GM18870 (cell line): ENCODE results near the gene TMEM213.
"Not testable (repeated sequence)": the region's sequence is repeated elsewhere in the genome, so short reads cannot be mapped to it uniquely, and the experiment has no call there.

Experiments
- ATAC-seq: cut with Tn5 transposase; IDR thresholded peaks from one replicate; pipeline ENCODE4 v1.9.1; 2021; ENCODE audit warnings: moderate library complexity; ENCODE audit not compliant: unreplicated experiment

Gene TMEM213

GRCh38 chr7:138796038-138796615 lies 1.7 kb upstream of the TMEM213 start:
- ATAC-seq, result no peak

GRCh38 chr7:138797046-138797445 lies 748 bp upstream of the TMEM213 start:
- ATAC-seq, result not testable (repeated sequence)

GRCh38 chr7:138798836-138799235 lies 1.0 kb downstream of the TMEM213 start:
- no peak for ATAC-seq

- no peak for ATAC-seq
Observed at GRCh38 chr7:138799336-138800000, 1.7 kb downstream of the TMEM213 start.

- ATAC-seq, result no peak
Observed at GRCh38 chr7:138801256-138801655, 3.5 kb downstream of the TMEM213 start.

GRCh38 chr7:138802706-138803105 lies 4.9 kb downstream of the TMEM213 start:
- ATAC-seq, result no peak

GRCh38 chr7:138804618-138805017 lies 6.8 kb downstream of the TMEM213 start:
- no peak for ATAC-seq

GRCh38 chr7:138809346-138809745 lies 11.6 kb downstream of the TMEM213 start:
- no peak for ATAC-seq

GRCh38 chr7:138811327-138811726 lies 13.5 kb downstream of the TMEM213 start:
- ATAC-seq, result not testable (repeated sequence)

- no peak for ATAC-seq
Observed at GRCh38 chr7:138813945-138814344, 16.2 kb downstream of the TMEM213 start.

GRCh38 chr7:138814816-138815332 lies 17.1 kb downstream of the TMEM213 start:
- ATAC-seq, result no peak

GRCh38 chr7:138816650-138817049 lies 18.9 kb downstream of the TMEM213 start:
- no peak for ATAC-seq

GRCh38 chr7:138819625-138820024 lies 21.8 kb downstream of the TMEM213 start:
- no peak for ATAC-seq

- no peak for ATAC-seq
Observed at GRCh38 chr7:138821912-138822311, 24.1 kb downstream of the TMEM213 start.

GRCh38 chr7:138822867-138823535 lies 25.2 kb downstream of the TMEM213 start:
- no peak for ATAC-seq

- ATAC-seq, result no peak
Observed at GRCh38 chr7:138825049-138825721, 27.4 kb downstream of the TMEM213 start.

- ATAC-seq, result no peak
Observed at GRCh38 chr7:138828302-138828701, 30.5 kb downstream of the TMEM213 start.

GRCh38 chr7:138829335-138829734 lies 31.5 kb downstream of the TMEM213 start:
- ATAC-seq, result no peak

GRCh38 chr7:138832966-138833365 lies 35.2 kb downstream of the TMEM213 start:
- ATAC-seq, result no peak

GRCh38 chr7:138833596-138833995 lies 35.8 kb downstream of the TMEM213 start:
- no peak for ATAC-seq

- no peak for ATAC-seq
Observed at GRCh38 chr7:138834583-138834982, 36.8 kb downstream of the TMEM213 start.
